HG03175 (cell line): ENCODE results near the gene GPT2.
"Not testable (repeated sequence)": the region's sequence is repeated elsewhere in the genome, so short reads cannot be mapped to it uniquely, and the experiment has no call there.

Experiments
- ATAC-seq: cut with Tn5 transposase; IDR thresholded peaks from one replicate; pipeline ENCODE4 v1.9.1; 2021; ENCODE audit warnings: mild to moderate bottlenecking, moderate library complexity; ENCODE audit not compliant: unreplicated experiment

Gene GPT2

GRCh38 chr16:46862555-46863447 is 21.4 kb upstream of the GPT2 start:
- ATAC-seq, result no peak

- ATAC-seq, result no peak
Observed at GRCh38 chr16:46866286-46866685, 17.9 kb upstream of the GPT2 start.

- ATAC-seq, result not testable (repeated sequence)
Observed at GRCh38 chr16:46867486-46867885, 16.7 kb upstream of the GPT2 start.

- not testable (repeated sequence) for ATAC-seq
Observed at GRCh38 chr16:46868891-46869290, 15.3 kb upstream of the GPT2 start.

- no peak for ATAC-seq
Observed at GRCh38 chr16:46871597-46871996, 12.6 kb upstream of the GPT2 start.

- ATAC-seq, result no peak
Observed at GRCh38 chr16:46873201-46873600, 11.0 kb upstream of the GPT2 start.

GRCh38 chr16:46875243-46875642 is 8.9 kb upstream of the GPT2 start:
- no peak for ATAC-seq

- no peak for ATAC-seq
Observed at GRCh38 chr16:46882304-46882939, 1.7 kb upstream of the GPT2 start.

- no peak for ATAC-seq
Observed at GRCh38 chr16:46882940-46883307, 1.2 kb upstream of the GPT2 start.

- no peak for ATAC-seq
Observed at GRCh38 chr16:46883353-46883689, 841 bp upstream of the GPT2 start.

- ATAC-seq, result peak; percentile 23
Observed at GRCh38 chr16:46884513-46885293, 541 bp downstream of the GPT2 start.

- ATAC-seq, result no peak
Observed at GRCh38 chr16:46885960-46886763, 2.0 kb downstream of the GPT2 start.

GRCh38 chr16:46886764-46887523 is 2.8 kb downstream of the GPT2 start:
- no peak for ATAC-seq

GRCh38 chr16:46887524-46887854 is 3.3 kb downstream of the GPT2 start:
- ATAC-seq, result no peak

- no peak for ATAC-seq
Observed at GRCh38 chr16:46889245-46889941, 5.2 kb downstream of the GPT2 start.

GRCh38 chr16:46889942-46890300 is 5.8 kb downstream of the GPT2 start:
- peak; percentile 44 for ATAC-seq

GRCh38 chr16:46891910-46892309 is 7.7 kb downstream of the GPT2 start:
- ATAC-seq, result no peak

- no peak for ATAC-seq
Observed at GRCh38 chr16:46894036-46894672, 10.0 kb downstream of the GPT2 start.
